Kidney (tissue), 14 donors: ENCODE results near the gene RAPGEF5. TPM values are rescaled to one million over a fixed set of nuclear protein-coding genes. Genes with fewer than 3 reads are reported as not detected.
A peak's percentile ranks its signal among the peaks of the same experiment; 100 is the strongest.

Experiments used
- DNase-seq, 5 donors: peaks; one replicate each; pipeline ENCODE4 v3.0.0-alpha.2; 2013 to 2020
- FAIRE-seq: peaks from 2 replicates; lab custom pipeline; 2012; peaks lifted over from hg19 to GRCh38; lab: Jason Lieb, UNC
- H3K27ac ChIP-seq, 2 donors: one replicate each; pipeline ENCODE4 v1.7.0; 2013; ENCODE audit warnings: low read depth in 2 of 2, low read length in 2 of 2, inconsistent platforms in 1 of 2
- H3K27me3 ChIP-seq: one replicate; pipeline ENCODE4 v1.7.1; 2013; ENCODE audit warnings: low read length, inconsistent platforms; ENCODE audit not compliant: control insufficient read depth, insufficient read depth
- H3K36me3 ChIP-seq, 3 donors: one replicate each; pipeline versions ENCODE4 v1.7.0 to v1.7.1; 2013; ENCODE audit warnings: low read length in 3 of 3, control low read depth in 1 of 3, inconsistent platforms in 1 of 3; ENCODE audit not compliant: insufficient read depth in 3 of 3, control insufficient read depth in 2 of 3
- H3K4me1 ChIP-seq, 3 donors: one replicate each; pipeline versions ENCODE4 v1.7.0 to v1.7.1; 2013; ENCODE audit warnings: low read length in 3 of 3, inconsistent platforms in 1 of 3, low read depth in 1 of 3; ENCODE audit not compliant: control insufficient read depth in 2 of 3, insufficient read depth in 2 of 3
- H3K4me3 ChIP-seq, 3 donors: one replicate each; pipeline versions ENCODE4 v1.7.0 to v1.8.1; 2013; ENCODE audit warnings: low read length in 3 of 3, control low read depth in 1 of 3, inconsistent platforms in 1 of 3
- H3K9ac ChIP-seq, 3 donors: one replicate each; pipeline versions ENCODE4 v1.7.0 to v1.7.1; 2013; ENCODE audit warnings: low read length in 3 of 3, control low read depth in 1 of 3, inconsistent platforms in 1 of 3
- H3K9me3 ChIP-seq, 3 donors: one replicate each; pipeline versions ENCODE4 v1.7.0 to v1.7.1; 2013; ENCODE audit warnings: low read length in 3 of 3, control low read depth in 1 of 3, inconsistent platforms in 1 of 3; ENCODE audit not compliant: control insufficient read depth in 2 of 3, insufficient read depth in 1 of 3
- CTCF ChIP-seq: IDR thresholded peaks from 3 replicates; pipeline ENCODE4 v1.5.1; 2012; ENCODE audit warnings: mild to moderate bottlenecking, moderate library complexity, borderline replicate concordance; ENCODE audit not compliant: insufficient read depth; ENCODE audit errors: extremely low read depth
- intact Hi-C: fragments of 100-400 bp; cut with DNase I; formaldehyde crosslinking; loops from one replicate; pipeline ENCODE4 v1.11.1; 2022
- polyA plus RNA-seq: library from polyadenylated mRNA; stranded (reverse); fragments of 350-450 nt; fragmentation: Illumina TruSeq; extraction: RNeasy Lipid Tissue Mini Kit (QIAGEN cat#74804); gene quantifications from one replicate; pipeline ENCODE4 v1.2.3, GENCODE V29; 2014; ENCODE audit warnings: low read depth, low replicate concordance; ENCODE audit not compliant: insufficient read depth
- total RNA-seq: library from RNA; stranded (reverse); fragmentation: NEBNext Ultra II Directional; extraction: Animal tissue kit (Norgen Biotek cat#: 25700); gene quantifications from one replicate; pipeline ENCODE4 v1.2.1, GENCODE V29; 2021
- donor health status: control.
- donor health status: control.
- donor health status: control.
- donor health status: control.
- donor health status: control.
- donor health status: DM: yes; HTN: yes; CAD: no.
- donor health status: Normal renal cell carcinoma (clear cell type).

The RAPGEF5 gene
- total and polyA plus RNA-seq, 2 donors from 2014 or later, result 3.9 to 67.8 TPM

DNA sequence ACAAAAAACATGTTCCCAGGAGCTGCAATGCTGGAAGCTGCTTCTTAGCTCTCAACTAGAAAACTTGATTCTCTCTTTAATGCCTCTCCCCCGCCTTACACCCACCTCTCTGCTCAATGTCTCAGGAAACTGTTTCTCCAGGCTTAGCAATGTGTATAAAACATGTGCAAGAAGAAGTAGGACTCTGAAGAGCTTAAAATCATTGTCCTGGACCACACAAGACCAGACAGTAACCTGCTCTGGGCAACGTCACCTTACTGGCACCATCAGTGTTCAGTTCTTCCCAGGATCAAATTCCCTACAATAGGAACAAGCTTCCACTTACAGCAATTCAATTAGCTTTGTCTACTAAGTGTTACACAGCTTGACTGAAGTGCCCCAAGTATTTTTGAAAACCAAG, 104.9 kb downstream of the RAPGEF5 start:
- intact Hi-C loops, result no loop called here

DNA sequence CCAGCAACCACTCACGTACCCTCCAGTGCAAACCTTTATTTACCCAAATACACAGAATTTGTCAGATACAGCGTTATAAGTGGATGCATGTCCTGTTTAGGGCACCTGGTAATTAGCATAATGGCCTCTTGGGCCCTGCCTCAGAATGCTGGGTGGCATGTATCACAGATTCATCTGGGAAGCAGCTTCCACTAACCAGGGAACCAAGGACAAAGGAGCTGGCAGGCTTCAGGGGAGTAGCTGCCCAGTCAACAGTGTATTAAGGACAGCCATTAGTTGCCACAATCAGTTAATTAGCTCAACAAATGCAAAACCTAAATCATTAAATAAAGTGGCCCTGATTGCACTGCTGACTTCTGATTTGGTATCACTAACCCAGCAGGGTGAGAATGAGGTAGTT, 105.7 kb downstream of the RAPGEF5 start:
- H3K4me1 ChIP-seq, result peaks cover 0 to 4% (median 0%) of the 10 kb centered on the region in 3 donors
- H3K9me3 ChIP-seq, result peaks cover 0 to under 1% (median 0%) of the 10 kb centered on the region in 3 donors
- no peaks in the 10 kb centered on the region for H3K27me3 ChIP-seq
- no peak overlapping the region for H3K9ac ChIP-seq
- TF ChIP-seq CTCF, result no peak
- intact Hi-C loops, result no loop called here
- H3K27ac ChIP-seq, result no peak overlapping the region
- DNase-seq (peak in 1 of 5 donors; percentile 43), FAIRE-seq (no peak)
- no peaks in the 10 kb centered on the region for H3K36me3 ChIP-seq
- no peak overlapping the region for H3K4me3 ChIP-seq

More for the DNA sequence above, 104.9 kb downstream of the RAPGEF5 start:
- DNase-seq (peak in 3 of 5 donors; percentile 57 to 87 (median 69)), FAIRE-seq (no peak)
- no peak overlapping the region for H3K9ac ChIP-seq
- TF ChIP-seq CTCF, result no peak
- H3K4me1 ChIP-seq, result peaks cover 0 to 4% (median 0%) of the 10 kb centered on the region in 3 donors
- no peak overlapping the region for H3K27ac ChIP-seq
- no peak overlapping the region for H3K4me3 ChIP-seq
- H3K27me3 ChIP-seq, result no peaks in the 10 kb centered on the region
- no peaks in the 10 kb centered on the region for H3K9me3 ChIP-seq
- no peaks in the 10 kb centered on the region for H3K36me3 ChIP-seq

DNA sequence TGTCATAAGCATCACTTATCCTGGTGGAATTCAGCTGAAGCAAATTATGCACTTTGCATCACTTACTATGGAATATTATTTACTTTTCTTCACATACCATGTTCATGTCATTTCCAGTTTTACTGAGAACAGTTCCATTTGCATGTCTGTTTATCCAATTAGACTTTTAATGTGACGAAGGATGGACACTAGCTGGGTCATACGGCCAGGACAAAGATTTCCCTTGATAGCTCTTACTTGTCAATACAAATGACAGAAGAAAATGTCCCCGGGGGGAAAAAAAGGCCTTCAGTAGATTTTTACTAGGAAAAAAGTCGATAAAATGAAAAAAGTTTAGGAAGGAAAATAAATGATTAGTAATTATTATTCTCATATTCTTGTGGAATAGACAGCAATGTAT, 106.6 kb downstream of the RAPGEF5 start:
- FAIRE-seq (no peak), DNase-seq (no peak)
- H3K9me3 ChIP-seq, result peaks cover 0 to 8% (median 0%) of the 10 kb centered on the region in 3 donors
- intact Hi-C loops, result no loop called here
- H3K4me1 ChIP-seq, result peaks cover 0 to 4% (median 0%) of the 10 kb centered on the region in 3 donors
- no peak overlapping the region for H3K9ac ChIP-seq
- H3K27me3 ChIP-seq, result no peaks in the 10 kb centered on the region
- H3K4me3 ChIP-seq, result no peak overlapping the region
- no peak overlapping the region for H3K27ac ChIP-seq
- no peaks in the 10 kb centered on the region for H3K36me3 ChIP-seq
- no peak for TF ChIP-seq CTCF
